DMS53 treated with DMSO at 0.1 percent for 48 hours (cell line): Measurements from ENCODE around the gene CECR2.
A peak's percentile ranks its signal among the peaks of the same experiment; 100 is the strongest.

ENCODE experiments used
- DNase-seq: peaks from one replicate; lab custom pipeline; 2025; ENCODE audit not compliant: unreplicated experiment; lab: John Stamatoyannopoulos, UW

The CECR2 gene

DNA sequence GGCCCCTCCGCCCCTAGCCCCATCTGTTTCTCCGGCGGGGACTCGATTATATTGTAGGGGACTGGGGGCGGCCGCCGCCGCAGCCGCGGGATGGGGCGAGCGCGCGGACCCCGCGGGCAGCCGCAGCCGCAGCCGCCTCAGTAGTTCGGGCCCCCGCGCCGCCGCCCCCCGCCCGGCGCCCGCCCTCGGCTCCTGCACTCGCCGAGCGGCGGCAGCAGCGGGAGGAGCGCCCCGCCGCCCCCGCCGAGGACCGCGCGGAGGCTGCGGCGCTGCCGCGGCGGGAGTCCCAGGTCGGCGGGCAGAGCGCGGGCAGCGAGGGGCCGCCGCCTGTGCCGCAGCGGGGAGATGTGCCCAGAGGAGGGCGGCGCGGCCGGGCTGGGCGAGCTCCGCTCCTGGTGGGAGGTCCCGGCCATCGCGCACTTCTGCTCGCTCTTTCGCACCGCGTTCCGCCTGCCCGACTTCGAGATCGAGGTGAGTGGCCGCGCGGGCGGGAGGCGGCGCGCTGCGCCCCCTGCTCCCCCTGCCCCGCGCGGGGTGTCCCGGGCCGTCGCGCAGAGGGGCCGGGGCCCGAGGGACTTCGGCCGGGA is at the start of gene CECR2:
Gene CECR2 (plus strand): TSS at position 22 of the 587 bp plus-strand sequence. CDS start 324 bp downstream, at position 346.
- no peak for DNase-seq

DNA sequence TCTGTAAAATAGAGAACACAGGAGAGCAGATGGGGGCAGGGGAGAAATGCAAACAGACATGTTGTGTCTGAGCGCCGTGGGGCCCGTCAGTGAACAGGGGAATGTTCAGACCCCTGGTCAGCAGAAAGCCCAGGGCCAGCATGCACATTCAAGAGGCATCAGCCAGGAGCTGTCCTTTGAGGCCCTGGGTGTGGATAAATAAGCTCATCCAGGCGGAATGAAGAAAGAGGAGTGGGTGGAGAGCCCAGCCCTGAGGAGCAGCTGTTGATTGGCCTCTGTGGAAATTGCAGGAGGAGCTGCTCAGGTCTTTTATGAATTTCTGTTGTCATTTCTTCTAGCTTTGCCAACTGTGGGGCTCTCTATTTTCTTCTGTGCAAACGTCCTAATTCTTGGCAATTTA is 49.7 kb upstream of the CECR2 start:
- DNase-seq: no peak

DNA sequence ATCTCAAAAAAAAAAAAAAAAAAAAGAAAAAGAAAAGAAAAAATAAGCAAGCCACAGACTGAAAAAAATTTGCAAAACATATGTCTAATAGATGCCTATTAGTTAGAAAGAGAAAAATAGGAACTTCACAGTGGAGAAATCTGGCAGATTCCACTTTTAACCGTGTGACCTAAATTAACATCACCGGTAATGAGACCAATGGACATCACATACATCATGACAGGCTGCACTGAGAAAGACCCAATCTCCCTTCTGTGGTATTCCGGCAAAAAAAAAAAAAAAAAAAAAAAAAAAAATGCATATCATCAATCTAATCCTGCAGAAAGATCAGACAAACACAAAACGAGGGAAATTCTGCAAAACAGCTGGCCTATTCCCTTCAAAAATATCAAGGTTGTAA is 46.7 kb upstream of the CECR2 start:
- DNase-seq: no peak

DNA sequence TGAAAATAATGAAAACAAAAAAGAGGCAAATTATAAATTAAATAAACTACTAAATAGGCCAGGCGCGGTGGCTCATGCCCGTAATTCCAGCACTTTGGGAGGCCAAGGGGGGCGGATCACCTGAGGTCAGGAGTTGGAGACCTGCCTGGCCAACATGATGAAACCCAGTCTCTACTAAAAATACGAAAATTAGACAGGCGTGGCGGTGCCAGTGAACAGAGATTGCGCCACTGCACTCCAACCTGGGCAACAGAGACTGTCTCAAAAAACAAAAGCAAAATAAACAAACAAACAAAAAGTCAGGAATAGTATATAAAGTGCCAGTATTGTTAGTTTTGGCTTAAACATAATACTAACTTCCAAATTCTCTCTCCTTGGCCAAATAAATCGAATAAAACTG is 37.6 kb upstream of the CECR2 start:
- DNase-seq: no peak

DNA sequence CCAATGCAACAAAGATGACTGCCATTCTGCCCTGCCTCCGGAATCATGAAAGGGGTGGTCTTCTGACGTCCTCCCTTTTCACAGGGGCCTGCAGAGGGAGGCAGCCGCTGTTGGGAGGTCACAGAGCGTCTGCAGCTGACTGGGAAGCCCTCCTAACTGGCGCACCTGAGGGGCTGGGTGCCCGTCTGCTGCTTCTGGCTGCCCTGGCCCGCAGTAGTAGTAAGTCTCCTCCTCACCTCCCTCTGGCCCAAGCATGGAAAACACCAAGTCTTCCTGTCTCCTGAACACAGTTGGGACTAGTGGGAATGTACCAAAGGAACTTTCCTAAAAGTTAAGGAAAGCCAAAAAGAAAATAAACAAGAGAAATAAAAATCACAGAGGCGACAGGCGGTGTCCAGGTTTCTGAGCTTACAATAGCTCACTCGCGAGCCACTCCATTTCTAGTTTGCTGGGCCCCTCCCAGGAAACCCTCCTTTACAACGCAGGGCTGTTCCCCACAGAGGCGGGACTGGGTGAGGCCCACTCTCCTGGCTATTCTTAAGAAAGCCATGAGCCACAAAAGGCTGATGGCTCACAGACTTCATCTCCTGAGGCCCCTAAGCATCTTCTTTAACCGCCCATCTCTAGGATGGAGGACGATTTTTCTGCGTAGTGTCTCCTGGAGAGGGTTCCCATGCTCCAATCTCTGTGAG is 37.0 kb upstream of the CECR2 start:
- DNase-seq: no peak

DNA sequence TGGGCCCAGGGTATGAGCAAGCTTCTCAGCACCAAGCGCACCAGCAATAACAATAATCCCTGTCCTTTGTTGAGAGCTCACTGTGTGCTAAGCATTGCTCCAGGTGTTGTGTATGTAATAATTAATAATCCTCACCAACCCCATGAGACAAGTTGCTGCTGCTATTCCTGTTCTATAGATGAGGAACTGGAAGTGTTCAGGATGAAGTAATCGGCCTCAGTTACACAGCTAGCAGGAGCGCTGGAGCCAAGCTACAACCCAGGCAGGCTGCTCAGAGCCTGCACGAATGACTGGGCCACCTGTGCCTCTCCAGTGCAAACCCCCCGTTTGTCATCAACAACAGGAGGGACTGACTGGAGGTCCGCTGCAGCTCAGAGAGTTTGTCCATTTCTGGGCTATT is 35.2 kb upstream of the CECR2 start:
- no peak for DNase-seq

DNA sequence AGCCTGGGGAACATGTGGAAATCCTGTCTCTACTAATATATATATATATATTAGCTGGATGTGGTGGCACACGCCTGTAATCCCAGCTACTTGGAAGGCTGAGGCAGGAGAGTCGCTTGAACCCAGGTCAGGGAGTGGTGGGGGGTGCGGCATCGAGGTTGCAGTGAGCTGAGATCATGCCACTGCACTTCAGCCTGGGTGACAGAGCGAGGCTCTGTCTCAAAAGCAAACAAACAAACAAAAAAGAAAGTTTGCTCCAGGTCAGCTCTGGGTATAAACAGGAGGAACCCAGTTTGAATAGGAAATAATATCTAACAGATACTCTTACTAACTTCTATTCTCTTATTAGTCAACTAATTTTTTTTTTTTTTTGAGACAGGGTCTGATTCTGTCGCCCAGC is 34.3 kb upstream of the CECR2 start:
- DNase-seq: no peak

DNA sequence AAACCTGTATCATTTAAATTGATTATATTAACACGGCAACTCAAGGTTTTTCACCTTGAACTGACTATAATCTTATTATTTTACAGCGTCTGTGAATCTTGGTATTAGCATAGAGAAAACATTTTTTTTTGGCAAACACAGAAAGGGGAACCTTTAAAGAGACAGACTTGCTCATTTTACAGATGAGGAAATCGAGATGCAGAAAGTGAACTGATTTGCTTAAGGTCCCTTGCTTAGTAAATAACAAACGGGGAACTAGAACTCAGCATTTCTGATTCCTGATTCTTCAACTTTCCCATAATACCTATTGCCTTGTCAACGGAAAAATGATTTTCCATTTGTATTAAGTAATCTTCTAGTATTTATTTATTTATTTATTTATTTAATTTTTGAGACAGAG is 33.2 kb upstream of the CECR2 start:
- no peak for DNase-seq

DNA sequence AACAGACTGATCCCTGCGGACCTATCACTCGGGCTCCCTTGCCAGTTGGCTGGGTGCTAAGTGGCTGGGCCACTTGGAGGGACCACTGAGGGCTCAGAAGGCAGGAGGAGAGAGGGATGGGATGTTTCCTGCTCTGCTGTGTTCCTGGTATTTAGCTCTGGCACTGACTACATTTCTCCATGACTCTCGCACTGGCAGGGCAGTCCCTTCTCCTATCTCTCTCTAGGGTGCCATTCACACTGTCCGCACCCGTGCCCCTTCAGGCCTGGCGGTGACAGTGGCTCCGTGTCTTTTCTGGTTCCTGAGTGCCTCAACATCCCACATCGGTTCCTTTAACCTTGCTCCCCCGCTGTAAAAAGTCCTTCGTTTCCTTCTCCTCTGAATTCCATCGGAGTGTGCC is 31.6 kb upstream of the CECR2 start:
- no peak for DNase-seq

DNA sequence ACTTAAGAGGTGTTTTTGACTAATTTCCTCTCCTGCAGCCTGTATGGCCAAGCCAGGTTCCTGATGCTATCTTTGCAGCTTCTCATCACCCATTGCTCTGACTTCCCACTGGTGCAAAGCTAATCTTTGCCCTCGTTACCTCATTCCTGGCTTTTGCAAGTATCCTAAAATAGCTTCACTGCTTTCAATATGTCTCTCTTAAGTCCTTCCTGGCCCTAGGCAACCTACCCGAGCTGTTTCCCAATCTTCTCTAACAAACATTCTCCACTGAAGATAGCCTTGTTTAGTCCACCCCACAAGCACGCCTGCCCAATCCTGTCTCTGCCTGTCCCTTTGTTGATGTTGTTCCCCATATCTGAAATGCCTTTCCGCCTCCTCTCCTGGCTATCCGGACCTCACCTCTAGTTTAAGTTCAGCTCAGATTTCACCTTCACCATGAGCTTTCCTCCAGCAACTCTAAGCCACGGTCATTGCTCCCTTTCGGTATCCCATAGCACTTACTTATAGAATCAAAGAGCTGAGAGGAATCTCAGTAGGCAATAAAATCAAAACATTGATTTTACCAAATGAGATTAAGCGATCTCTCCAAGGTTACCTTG is 30.1 kb upstream of the CECR2 start:
- no peak for DNase-seq

DNA sequence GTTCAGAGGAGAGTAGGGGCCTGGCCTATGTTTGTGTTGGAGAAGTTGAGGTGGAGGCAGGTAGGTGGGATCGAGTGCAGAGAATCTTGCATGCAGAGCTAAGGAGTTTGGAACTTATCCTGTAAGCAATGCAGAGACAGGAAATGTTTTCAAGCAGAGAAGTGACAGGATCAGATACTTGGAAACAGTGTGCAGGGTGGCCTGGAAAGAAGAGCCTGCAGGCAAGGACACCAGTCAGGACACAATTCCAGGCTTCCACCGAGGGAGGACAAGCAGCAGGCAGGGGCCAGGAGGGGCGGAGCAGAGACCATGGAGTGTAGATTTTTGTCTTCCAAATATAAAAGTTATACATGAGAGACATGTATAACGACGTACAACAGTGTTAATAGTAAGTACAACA is 26.9 kb upstream of the CECR2 start:
- DNase-seq: no peak

DNA sequence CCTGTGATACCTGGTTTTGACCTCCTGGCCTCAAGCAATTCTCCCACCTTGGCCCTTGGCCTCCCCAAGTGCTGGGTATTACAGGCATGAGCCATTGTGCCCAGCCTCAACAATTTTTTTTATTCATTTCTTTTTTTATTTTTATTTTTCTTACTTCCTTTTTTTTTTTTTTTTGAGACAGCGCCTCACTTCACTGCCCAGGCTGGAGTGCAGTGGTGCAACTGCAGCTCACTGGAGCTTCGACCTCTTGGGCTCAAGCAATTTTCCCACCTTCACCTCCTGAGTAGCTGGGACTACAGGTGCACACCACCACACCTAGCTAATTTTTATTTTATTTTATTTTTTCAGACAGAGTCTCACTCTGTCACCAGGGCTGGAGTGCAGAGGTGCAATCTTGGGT is 25.5 kb upstream of the CECR2 start:
- DNase-seq: no peak

DNA sequence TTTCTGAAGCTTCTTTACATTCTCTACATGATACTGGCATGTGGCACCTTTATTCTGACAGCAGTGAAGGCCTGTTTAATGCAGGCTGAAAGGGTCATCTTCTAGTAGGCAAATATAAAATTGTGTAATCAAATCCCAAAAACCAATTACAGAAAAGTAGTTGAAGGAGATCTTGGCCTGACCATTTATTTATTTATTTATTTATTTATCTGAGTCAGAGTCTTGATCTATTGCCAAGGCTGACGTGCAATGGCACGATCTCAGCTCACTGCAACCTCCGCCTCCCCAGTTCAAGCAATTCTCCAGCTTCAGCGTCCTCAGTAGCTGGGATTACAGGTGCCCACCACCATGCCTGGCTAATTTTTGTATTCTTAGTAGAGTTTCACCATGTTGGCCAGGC is 22.7 kb upstream of the CECR2 start:
- no peak for DNase-seq

DNA sequence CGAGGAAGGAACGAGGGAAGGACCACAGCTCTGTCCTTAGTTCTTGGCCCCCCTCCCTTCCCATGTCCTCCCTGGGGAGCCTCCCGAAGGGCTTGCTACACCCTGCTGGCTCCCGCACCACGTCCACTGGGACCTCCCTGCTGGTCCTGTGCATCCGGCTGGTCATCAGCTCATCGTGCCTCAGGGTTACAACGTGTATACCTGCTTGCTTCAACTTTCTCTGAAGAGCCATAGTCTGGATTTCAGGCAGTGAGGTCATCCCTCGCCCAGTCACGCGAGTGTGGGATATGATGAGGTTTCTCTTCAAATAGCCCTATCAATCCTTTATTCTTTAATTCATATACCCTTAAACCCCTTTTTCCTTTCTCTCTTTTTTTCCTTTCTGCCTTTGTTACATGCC is 21.5 kb upstream of the CECR2 start:
- DNase-seq: no peak

DNA sequence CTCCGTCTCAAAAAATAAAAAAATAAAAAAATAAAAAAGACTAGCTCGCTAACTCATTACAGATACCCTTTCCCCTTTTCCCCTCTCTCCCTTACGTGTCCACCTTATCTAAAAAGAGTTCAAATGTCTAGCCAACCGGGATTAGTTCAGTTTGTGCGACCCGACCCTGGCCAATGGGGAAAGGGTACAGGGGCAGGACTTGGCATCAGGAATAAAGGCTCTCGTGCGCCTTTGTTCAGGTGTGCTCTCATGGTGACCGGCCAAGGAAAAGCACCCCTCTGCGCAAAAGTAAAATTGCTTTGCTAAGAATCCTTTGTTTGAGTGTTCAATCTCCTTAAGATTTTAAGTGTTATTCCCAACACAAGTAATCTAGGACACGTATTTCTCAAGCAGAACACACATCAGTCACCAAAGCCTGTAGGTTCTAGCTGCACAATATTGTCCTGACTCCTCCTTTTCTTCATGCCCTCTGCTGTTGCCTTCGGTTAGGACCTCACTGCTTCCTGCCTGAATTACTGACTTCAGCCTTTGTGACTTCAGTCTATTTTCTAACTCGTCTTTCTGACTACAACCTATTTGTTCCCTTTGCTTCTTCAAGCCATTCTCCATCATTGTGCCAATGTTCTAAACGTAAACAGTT is 20.7 kb upstream of the CECR2 start:
- DNase-seq: peak; percentile 13

DNA sequence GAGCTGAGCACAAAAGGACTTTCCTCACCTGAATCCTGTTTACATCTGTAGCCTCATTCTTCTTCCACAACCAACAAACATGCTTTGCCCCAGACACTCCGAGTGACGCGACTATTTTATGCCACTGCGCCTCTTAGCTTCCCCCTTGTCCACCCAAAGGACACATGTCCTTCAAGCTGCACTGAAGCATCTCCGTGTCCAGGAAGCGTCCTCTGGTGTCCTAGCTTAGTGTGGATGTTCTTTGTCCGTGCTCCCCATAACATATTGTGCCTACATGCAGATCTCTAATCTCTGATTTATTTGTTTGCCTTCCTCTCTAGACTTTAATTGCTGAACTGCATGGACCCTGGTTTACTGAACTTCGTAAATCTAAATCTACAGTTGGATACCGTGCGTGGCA is 20.1 kb upstream of the CECR2 start:
- DNase-seq: no peak

DNA sequence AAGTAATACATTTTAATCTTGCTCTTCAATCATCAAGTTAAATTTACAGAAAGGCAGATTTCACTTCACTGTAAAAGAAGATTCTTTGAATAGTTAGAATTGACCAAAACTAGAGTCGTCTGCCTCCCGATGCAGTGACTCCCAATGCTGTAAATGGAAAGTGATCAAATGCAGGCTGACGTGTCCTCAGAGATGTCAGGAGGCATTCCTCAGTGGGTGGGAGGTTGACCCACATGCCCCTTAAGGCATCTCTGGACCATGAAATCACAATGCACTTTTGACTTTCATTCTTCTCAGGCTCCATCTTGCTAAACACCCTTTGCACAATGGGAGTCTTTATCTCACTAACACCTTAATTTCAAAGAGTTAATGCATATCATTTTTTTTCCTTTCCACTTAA is 19.0 kb upstream of the CECR2 start:
- DNase-seq: no peak

DNA sequence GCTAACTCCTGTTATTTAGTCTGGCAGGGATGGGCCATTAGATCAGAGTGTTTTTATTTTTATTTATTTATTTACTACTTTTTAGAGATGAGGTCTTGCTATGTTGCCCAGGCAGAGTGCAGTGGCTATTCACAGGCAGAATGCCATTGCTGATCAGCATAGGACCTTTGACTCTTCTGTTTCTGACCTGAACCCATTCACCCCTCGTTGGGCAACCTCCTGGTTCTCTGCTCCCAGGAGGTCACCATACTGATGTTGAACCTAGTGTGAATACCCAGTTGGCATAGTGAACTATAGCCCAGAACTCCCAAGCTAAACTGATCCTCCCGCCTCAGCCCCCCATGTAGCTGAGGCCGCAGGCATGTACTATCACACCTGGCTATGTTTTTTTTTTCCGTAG is 16.5 kb upstream of the CECR2 start:
- no peak for DNase-seq

DNA sequence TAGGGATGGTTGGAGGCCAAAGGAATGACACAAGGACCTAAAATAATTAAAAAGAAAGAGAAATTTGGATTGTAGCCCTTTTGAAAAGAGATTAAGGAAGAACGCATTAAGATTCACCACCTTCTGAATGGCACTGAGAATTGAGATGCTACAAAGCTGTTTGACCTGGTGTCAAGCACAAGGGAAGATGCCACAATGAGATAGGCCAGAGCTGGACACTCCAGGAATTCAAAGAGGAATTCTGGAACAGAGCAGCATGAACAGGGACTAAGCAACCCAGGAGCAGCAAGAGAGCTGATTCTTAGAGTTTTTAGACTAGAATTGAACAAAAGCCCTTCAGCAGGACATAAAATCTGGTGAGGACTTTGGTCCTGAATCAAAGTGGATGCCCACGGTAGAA is 11.6 kb upstream of the CECR2 start:
- DNase-seq: no peak

DNA sequence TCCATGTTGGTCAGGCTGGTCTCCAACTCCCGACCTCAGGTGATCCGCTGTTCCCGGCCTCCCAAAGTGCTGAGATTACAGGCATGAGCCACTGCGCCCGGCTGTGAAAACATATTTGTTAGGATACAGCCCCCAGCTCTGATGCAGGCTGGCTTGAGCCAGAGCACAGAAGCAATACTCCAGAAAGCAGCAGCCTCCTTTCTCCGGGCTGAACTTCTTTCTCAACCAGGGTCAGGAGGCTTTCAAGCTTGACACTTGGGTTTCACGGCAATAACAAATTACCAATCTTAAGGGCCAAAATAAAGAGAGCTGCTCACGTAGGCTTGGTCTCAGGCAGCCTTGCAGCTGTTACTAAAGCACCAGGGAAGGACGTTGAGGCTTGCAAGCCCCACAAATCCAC is 10.8 kb upstream of the CECR2 start:
- DNase-seq: no peak

DNA sequence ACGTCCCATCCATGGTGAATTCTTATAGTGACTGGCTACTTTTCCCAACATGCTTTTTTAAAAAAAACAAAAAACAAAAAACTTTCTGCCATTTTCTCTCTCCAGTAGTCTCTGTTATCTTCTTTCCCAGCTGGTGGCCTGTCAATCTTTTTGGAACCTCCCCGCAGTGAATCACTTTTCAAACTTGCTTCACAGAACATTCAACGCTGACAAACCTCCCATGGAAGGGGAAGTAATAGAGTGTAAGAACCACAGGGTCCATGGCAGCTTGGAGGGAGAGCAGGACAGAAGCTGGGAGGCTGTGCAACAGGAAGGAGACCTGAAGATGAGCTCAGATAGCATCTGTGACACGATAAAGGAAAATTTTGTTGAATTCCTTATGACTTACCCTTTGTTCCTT is 9.8 kb upstream of the CECR2 start:
- DNase-seq: no peak

DNA sequence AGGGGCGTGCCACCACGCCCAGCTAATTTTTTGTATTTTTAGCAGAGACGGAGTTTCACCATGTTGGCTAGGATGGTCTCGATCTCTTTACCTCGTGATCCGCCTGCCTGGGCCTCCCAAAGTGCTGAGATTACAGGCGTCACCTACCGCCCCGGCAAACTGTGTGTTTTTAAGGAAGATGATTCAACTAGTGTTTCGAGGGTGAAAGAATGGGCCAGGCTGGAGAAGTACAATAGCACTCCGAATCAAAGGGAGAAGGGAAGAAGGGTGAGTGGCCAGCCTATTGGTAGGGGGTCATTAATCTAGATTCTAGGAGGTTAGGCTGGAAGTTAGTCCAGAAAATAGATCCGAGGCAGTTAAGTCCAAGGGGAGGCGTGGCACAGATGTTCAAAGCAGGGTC is 2.9 kb upstream of the CECR2 start:
- DNase-seq: no peak
